Measurements from ENCODE around the gene PARVB. TPM values are rescaled to one million over a fixed set of nuclear protein-coding genes. Genes with fewer than 3 reads are reported as not detected.

Gene PARVB
- total RNA-seq, 4 donors from 2014 or later = 120 to 201 (median 147) TPM

DNA sequence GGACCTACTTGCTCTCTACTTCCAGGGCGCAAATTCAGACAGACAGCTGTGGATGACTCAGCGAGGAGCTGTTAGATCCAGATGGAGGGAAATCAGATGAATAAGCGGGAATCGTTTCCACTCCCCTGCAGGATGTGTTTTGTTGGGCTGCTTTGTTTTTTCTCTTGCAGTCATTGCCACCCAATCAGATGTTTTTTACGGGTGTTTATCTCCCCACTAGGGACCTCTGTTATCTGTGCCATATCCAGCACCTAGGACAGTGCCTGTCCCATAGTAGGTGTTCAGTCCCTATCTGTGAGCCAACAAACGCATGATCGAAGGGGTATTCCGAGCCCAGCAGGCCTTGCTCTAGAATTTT is 105.5 kb downstream of the PARVB start:
- H3K27ac ChIP-seq = no peak overlapping the region
- H3K36me3 ChIP-seq = peaks cover 0 to 33% of the 10 kb centered on the region in 2 donors
- TF ChIP-seq POLR2A (IDR thresholded peaks at IDR 0.05) (no peak), CTCF (IDR thresholded peaks at IDR 0.05 in 4 of 5, conservative IDR thresholded peaks at IDR 0.05 in 1 of 5) (no peak)
- H3K9me3 ChIP-seq = no peaks in the 10 kb centered on the region
- in situ Hi-C loops (cut with MboI; ENCODE audit: low sequenced_read_pairs in 4 of 4) = no loop called here
- intact Hi-C loops (cut with DNase I; ENCODE audit: low total_unique reads) = no loop called here
- H3K4me1 ChIP-seq = peaks cover 0 to 26% of the 10 kb centered on the region in 2 donors
- H3K27me3 ChIP-seq = no peaks in the 10 kb centered on the region
- no peak overlapping the region for H3K4me3 ChIP-seq
- ATAC-seq = no peak
- DNase-seq = no peak

DNA sequence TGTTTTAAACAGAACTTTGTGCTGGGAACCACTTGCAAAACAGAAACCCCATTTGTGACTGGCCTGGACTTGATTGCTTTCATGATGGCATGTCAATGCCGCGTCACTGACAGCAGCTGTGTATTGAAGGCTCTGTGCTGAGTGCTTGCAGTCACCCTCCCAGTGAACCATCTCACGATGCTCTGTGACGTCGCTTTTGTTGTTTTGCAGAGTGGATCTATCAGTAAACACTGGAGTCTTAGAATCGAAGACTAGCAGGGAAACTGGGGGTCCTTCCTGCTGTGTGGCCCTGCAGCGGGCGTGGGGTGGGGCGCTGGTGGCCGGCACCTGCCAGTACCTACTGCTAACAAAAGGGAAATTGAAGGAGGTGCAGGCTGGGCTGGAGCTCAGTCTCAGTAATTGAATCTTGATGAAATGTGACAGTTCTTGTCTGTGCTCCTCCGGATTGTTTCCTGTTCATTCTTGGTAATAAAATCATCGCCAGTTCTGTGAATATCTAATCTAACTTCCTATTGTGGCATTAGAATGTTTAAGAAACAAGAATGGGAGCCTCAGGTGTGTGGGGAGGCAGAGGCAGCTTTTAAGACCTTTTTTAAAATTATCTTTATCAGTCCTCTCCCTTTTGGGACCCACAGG is 106.1 kb downstream of the PARVB start:
- Histone ChIP-seq H3K36me3 (peaks cover 0 to 39% of the 10 kb centered on the region in 2 donors), H3K27ac (no peak overlapping the region), H3K4me3 (no peak overlapping the region), H3K27me3 (no peaks in the 10 kb centered on the region), H3K9me3 (no peaks in the 10 kb centered on the region), H3K4me1 (peaks cover 0 to 26% of the 10 kb centered on the region in 2 donors)
- in situ Hi-C loops (cut with MboI; ENCODE audit: low sequenced_read_pairs in 4 of 4) = no loop called here
- DNase-seq (no peak), ATAC-seq (no peak)
- intact Hi-C loops (cut with DNase I; ENCODE audit: low total_unique reads) = no loop called here
- TF ChIP-seq CTCF (IDR thresholded peaks at IDR 0.05 in 4 of 5, conservative IDR thresholded peaks at IDR 0.05 in 1 of 5) = no peak
- no peak for TF ChIP-seq POLR2A (IDR thresholded peaks at IDR 0.05)

DNA sequence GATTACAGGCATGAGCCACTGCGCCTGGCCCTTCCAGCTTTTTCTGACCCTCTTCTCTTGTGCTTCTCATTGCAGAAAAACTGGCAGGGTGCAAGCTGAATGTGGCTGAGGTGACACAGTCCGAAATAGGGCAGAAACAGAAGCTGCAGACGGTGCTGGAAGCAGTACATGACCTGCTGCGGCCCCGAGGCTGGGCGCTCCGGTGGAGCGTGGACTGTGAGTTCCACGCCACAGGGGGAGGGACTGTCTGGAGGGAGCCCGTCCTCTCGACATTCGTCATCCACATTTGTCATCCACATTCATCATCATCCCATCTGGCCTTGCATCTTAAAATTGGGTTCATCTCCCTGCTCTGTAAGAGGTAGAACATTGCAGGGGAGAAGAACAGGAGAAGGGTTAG is 107.3 kb downstream of the PARVB start:
- H3K36me3 ChIP-seq = peaks cover 0 to 51% of the 10 kb centered on the region in 2 donors

GRCh38 chr22:44131989-44132685 is 108.0 kb downstream of the PARVB start:
- H3K27me3 ChIP-seq = no peaks in the 10 kb centered on the region
- in situ Hi-C loops (cut with MboI; ENCODE audit: low sequenced_read_pairs in 4 of 4) (no loop called here), intact Hi-C loops (cut with DNase I; ENCODE audit: low total_unique reads) (no loop called here)
- DNase-seq = no peak
- peaks cover 3 to 58% of the 10 kb centered on the region in 2 donors for H3K36me3 ChIP-seq
- TF ChIP-seq POLR2A (IDR thresholded peaks at IDR 0.05) (no peak), CTCF (IDR thresholded peaks at IDR 0.05 in 4 of 5, conservative IDR thresholded peaks at IDR 0.05 in 1 of 5) (no peak)
- no peak overlapping the region for H3K27ac ChIP-seq
- no peak overlapping the region for H3K4me3 ChIP-seq
- no peaks in the 10 kb centered on the region for H3K9me3 ChIP-seq
- no peak for ATAC-seq
- H3K4me1 ChIP-seq = peaks cover 0 to 24% of the 10 kb centered on the region in 2 donors

More for the DNA sequence above, 107.3 kb downstream of the PARVB start:
- H3K27ac ChIP-seq = no peak overlapping the region
- no peaks in the 10 kb centered on the region for H3K27me3 ChIP-seq
- H3K9me3 ChIP-seq = no peaks in the 10 kb centered on the region
- peaks cover 0 to 26% of the 10 kb centered on the region in 2 donors for H3K4me1 ChIP-seq
- in situ Hi-C loops (cut with MboI; ENCODE audit: low sequenced_read_pairs in 4 of 4) (no loop called here), intact Hi-C loops (cut with DNase I; ENCODE audit: low total_unique reads) (no loop called here)
- ATAC-seq (no peak), DNase-seq (no peak)
- no peak overlapping the region for H3K4me3 ChIP-seq
- no peak for TF ChIP-seq POLR2A (IDR thresholded peaks at IDR 0.05)
- TF ChIP-seq CTCF (IDR thresholded peaks at IDR 0.05 in 4 of 5, conservative IDR thresholded peaks at IDR 0.05 in 1 of 5) = no peak

Data from gastrocnemius medialis (tissue), 4 donors.